ENCODE measurements around the gene TMEM141.
"Not testable (repeated sequence)": the region's sequence is repeated elsewhere in the genome, so short reads cannot be mapped to it uniquely, and the experiment has no call there.

The TMEM141 gene

DNA sequence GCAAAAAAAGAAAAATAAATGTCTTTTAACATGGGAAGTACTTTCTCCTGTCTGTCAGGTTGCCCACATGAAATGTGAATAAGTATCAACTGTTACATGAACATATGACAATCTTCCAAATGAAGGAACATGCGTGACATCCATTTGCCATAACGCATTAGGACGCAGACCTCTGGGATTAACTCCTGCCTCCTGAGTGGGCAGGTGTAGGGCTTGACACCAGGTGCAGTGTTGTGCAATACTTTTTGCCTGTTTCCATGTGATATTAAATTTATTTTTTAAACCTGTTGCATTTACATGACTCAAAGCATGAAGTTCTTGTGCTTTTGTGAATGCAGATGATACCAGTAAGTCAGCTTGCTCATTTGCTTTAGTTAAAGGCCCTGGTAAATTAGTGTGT lies 8.7 kb upstream of the TMEM141 start:
- DNase-seq (ENCODE audit: low spot score) = no peak
- in situ Hi-C loops (cut with MboI; ENCODE audit: low pct_unique_long_range_greater_than_20kb, low sequenced_read_pairs, unreplicated experiment) = no loop called here
- TF ChIP-seq, protein P1, sequence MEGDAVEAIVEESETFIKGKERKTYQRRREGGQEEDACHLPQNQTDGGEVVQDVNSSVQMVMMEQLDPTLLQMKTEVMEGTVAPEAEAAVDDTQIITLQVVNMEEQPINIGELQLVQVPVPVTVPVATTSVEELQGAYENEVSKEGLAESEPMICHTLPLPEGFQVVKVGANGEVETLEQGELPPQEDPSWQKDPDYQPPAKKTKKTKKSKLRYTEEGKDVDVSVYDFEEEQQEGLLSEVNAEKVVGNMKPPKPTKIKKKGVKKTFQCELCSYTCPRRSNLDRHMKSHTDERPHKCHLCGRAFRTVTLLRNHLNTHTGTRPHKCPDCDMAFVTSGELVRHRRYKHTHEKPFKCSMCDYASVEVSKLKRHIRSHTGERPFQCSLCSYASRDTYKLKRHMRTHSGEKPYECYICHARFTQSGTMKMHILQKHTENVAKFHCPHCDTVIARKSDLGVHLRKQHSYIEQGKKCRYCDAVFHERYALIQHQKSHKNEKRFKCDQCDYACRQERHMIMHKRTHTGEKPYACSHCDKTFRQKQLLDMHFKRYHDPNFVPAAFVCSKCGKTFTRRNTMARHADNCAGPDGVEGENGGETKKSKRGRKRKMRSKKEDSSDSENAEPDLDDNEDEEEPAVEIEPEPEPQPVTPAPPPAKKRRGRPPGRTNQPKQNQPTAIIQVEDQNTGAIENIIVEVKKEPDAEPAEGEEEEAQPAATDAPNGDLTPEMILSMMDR (IDR thresholded peaks at IDR 0.05; ENCODE audit: extremely low read depth, insufficient read depth, missing control alignments) = no peak

DNA sequence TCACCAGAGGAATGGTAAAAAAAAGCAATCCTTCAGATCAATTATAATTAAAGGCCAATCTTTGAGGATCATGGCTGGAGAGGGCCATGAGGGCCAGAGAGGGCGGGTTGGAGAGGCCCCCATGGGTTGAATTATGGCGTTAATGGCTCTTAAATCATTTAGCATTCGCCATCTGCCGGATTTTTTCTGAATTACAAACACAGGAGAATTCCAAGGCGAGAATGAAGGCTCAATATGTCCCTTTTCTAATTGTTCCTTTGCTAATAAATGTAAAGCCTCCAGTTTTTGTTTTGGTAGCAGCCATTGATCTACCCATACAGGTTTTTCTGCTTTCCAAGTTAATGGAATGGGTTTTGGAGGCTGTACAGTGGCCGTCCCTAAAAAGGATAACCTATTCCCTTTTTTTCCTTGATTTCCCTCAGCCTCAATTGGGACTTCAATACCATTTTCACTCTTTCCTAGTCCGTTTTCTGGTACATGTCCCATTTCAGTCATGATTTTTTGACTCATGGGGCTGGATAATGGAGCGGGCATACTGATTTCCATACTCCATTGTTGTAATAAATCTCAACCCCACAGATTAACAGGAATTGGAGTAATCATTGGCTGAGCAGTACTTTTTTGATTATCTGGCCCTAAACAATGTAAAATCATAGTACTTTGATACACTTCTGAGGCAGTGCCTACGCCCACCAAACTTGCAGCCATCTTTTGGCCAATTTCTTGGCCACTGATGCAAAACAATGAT lies 6.7 kb upstream of the TMEM141 start:
- DNase-seq (ENCODE audit: low spot score) = peak; percentile 45
- in situ Hi-C loops (cut with MboI; ENCODE audit: low pct_unique_long_range_greater_than_20kb, low sequenced_read_pairs, unreplicated experiment) = no loop called here
- TF ChIP-seq, protein P1 (IDR thresholded peaks at IDR 0.05; ENCODE audit: extremely low read depth, insufficient read depth, missing control alignments) = peak; percentile 39

DNA sequence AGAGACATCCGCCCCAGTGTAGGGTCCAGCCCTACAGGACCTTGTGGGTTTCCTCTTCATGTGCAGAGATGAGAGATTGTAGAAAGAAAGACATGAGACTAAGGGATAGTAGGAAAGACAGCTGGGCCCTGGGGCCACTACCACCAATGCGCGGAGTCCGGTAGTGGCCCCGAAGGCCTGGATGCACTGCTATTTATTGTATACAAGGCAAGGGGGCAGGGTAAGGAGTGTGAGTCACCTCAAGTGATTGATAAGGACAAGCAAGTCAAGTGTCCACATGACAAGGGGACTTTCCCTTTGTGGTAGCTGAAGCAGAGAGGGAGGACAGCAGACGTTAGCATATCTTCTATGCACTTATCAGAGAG lies 6.2 kb upstream of the TMEM141 start:
- in situ Hi-C loops (cut with MboI; ENCODE audit: low pct_unique_long_range_greater_than_20kb, low sequenced_read_pairs, unreplicated experiment) = no loop called here
- TF ChIP-seq, protein P1 (IDR thresholded peaks at IDR 0.05; ENCODE audit: extremely low read depth, insufficient read depth, missing control alignments) = no peak
- peak; percentile 50 for DNase-seq (ENCODE audit: low spot score)

DNA sequence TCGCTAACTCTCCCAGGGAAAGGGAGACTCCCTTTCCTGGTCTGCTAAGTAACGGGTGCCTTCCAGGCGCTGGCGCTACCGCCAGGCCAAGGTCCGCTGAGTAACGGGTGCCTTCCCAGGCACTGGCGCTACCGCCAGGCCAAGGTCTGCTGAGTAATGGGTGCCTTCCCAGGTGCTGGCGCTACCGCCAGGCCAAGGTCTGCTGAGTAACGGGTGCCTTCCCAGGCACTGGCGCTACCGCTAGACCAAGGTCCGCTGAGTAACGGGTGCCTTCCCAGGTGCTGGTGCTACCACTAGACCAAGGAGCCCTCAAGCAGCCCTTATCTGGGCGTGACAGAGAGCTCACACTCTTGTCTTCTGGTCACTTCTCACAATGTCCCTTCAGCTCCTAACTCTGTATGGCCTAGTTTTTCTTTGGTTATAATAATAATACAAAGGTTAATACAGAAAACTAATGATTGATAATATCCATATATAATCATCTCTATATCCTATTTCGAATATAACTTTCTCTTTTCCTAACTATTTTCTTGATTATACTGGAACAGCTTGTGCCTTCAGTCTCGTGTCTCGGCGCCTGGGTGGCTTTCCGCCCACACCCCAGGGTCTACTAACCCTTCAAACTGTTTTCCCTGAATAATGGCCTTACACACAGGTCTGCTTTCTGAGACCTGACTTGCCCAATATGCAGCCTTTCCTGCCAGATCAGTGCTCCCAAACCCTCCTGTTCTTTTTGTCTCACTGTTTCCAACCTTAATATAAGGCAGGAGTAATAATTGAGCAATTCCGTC lies 5.4 kb upstream of the TMEM141 start:
- in situ Hi-C loops (cut with MboI; ENCODE audit: low pct_unique_long_range_greater_than_20kb, low sequenced_read_pairs, unreplicated experiment); DNase-seq (ENCODE audit: low spot score): not testable (repeated sequence)

DNA sequence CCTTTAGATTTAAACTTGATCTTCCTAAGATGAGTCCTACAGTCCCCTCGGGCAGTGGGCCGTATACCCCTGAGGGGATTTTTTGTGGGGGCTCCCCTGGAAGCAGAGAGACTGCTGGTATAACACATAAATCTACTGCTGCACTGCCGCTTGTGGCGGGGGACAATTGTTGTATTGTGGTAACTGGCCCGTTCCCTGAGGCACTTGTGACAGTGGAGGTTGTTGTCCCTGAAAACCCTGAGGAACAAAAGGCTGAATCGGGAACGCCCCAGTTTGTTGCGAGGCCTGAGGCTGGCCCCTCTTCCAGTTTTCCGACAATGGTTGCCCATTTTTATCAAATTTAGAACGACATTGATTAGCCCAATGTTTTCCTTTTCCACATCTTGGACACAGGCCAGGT lies 4.7 kb upstream of the TMEM141 start:
- in situ Hi-C loops (cut with MboI; ENCODE audit: low pct_unique_long_range_greater_than_20kb, low sequenced_read_pairs, unreplicated experiment) = no loop called here
- DNase-seq (ENCODE audit: low spot score) = peak; percentile 0
- TF ChIP-seq, protein P1 (IDR thresholded peaks at IDR 0.05; ENCODE audit: extremely low read depth, insufficient read depth, missing control alignments) = no peak

DNA sequence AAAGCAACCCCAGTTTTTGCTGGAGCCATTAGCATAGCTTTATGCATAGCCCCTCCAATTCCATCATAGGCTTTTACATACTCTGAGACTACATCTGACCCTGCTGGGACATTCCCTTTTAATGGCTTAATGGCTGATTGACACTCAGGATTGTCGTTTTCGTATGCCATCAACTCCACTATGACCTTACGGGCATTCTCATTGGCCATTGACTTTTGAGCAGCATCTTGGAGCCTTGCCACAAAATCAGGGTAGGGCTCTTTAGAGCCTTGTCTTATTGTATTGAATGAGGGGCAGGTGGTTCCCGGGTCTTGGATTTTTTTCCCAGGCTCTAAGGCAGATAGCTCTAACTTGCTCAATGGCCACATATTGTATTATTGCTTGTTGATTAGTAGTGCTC lies 4.2 kb upstream of the TMEM141 start:
- in situ Hi-C loops (cut with MboI; ENCODE audit: low pct_unique_long_range_greater_than_20kb, low sequenced_read_pairs, unreplicated experiment) = not testable (repeated sequence)
- peak; percentile 1 for DNase-seq (ENCODE audit: low spot score)

DNA sequence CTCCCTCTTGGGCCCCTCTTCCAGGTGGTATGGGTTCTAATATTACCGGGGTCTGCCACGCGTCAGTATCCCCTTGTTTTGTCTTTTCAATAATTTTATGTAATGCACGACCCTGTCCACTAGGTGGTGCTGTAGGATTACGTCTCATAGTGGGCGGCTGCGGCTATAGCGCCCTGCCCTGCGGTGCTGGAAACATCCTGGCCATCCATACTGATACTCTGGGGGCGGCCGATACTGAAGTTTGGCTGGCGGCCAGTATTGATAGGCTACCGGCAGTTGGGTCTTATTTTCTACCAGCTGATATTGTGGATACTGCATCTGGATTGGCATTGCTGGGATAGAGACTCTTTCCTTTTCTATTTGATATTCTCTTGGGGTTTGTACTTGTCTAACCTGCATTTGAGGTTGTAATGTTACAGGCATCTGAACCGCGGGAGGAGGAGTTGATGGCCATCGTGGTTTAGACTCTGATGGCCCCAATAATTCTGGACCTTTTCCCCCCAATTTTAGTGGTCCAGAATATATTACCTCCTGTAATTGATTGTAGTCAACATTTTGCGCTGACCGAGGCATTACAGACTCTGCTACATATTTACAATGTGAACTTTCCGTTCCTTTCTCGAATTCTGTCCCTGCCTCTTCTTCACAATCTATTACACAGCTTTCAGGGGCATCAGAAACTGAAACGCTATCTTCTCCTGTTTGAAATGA lies 3.3 kb upstream of the TMEM141 start:
- TF ChIP-seq, protein P1 (IDR thresholded peaks at IDR 0.05; ENCODE audit: extremely low read depth, insufficient read depth, missing control alignments) = peak; percentile 83
- in situ Hi-C loops (cut with MboI; ENCODE audit: low pct_unique_long_range_greater_than_20kb, low sequenced_read_pairs, unreplicated experiment) = no loop called here
- peak; percentile 69 for DNase-seq (ENCODE audit: low spot score)

DNA sequence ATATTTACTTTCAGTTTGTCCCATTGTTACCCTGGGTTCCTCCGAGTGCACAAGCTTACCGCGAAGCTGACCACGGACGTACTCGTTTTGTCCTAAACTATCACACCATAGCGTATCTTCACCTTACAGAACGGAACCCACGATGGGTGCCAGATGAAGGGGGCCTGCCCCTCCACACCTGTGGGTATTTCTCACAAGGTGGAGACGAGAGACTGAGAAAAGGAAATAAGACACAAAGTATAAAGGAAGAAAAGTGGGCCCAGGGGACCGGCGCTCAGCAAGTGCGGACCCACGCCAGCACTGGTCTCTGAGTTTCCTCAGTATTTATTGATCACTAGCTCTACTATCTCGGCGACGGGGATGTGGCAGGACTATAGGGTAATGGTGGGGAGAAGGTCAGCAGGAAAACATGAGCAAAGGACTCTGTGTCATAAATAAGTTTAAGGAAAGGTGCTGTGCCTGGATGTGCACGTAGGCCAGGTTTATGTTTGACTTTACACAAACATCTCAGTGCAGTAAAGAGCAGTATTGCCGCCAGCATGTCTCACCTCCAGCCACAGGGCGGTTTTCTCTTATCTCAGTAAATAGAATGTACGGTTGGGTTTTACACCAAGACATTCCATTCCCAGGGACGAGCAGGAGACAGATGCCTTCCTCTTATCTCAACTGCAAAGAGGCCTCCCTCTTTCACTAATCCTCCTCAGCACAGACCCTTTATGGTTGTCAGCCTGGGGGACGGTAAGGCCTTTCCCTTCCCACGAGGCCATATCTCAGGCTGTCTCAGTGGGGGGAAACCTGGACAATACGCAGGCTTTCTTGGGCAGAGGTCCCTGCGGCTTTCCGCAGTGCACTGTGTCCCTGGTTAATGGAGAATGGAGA lies 2.3 kb upstream of the TMEM141 start:
- DNase-seq (ENCODE audit: low spot score); in situ Hi-C loops (cut with MboI; ENCODE audit: low pct_unique_long_range_greater_than_20kb, low sequenced_read_pairs, unreplicated experiment): not testable (repeated sequence)
